Hepatocyte (in vitro differentiated cells): ENCODE measurements around the gene JAML. TPM values are rescaled to one million over a fixed set of nuclear protein-coding genes. Genes with fewer than 3 reads are reported as not detected.

ENCODE experiments used
- DNase-seq: peaks from one replicate; pipeline ENCODE4 v3.0.0-alpha.2; 2016; ENCODE audit warnings: low spot score
- H2AFZ ChIP-seq: fragments of 200-600 bp; sonication (generic); 2 replicates; pipeline ENCODE4 v1.6.0; 2016; ENCODE audit warnings: antibody characterized with exemption, mild to moderate bottlenecking
- H3K27ac ChIP-seq: fragments of 200-600 bp; sonication (generic); 2 replicates; pipeline ENCODE4 v1.5.1; 2016; ENCODE audit warnings: mild to moderate bottlenecking
- H3K27me3 ChIP-seq: fragments of 200-600 bp; sonication (generic); 2 replicates; pipeline ENCODE4 v1.6.1; 2016
- H3K36me3 ChIP-seq: fragments of 200-600 bp; sonication (generic); replicated peaks from 2 replicates; pipeline ENCODE4 v1.5.1; 2016; ENCODE audit warnings: low read depth; ENCODE audit not compliant: insufficient read depth
- H3K4me1 ChIP-seq: fragments of 200-600 bp; sonication (generic); 2 replicates; pipeline ENCODE4 v1.5.1; 2016; ENCODE audit warnings: mild to moderate bottlenecking, moderate library complexity; ENCODE audit not compliant: insufficient read depth
- H3K4me2 ChIP-seq: fragments of 200-600 bp; sonication (generic); 2 replicates; pipeline ENCODE4 v1.6.0; 2016
- H3K4me3 ChIP-seq: fragments of 200-600 bp; sonication (generic); 2 replicates; pipeline ENCODE4 v1.5.1; 2016; ENCODE audit warnings: mild to moderate bottlenecking
- H3K79me2 ChIP-seq: fragments of 200-600 bp; sonication (generic); 2 replicates; pipeline ENCODE4 v1.6.0; 2017; ENCODE audit warnings: mild to moderate bottlenecking
- H3K9me2 ChIP-seq: fragments of 200-600 bp; sonication (generic); replicated peaks from 2 replicates; pipeline ENCODE4 v1.6.0; 2017; ENCODE audit warnings: mild to moderate bottlenecking; ENCODE audit not compliant: insufficient read depth
- H3K9me3 ChIP-seq: fragments of 200-600 bp; sonication (generic); 2 replicates; pipeline ENCODE4 v1.5.1; 2016; ENCODE audit warnings: low read depth, mild to moderate bottlenecking
- H4K20me1 ChIP-seq: fragments of 200-600 bp; sonication (generic); 2 replicates; pipeline ENCODE4 v1.6.0; 2016; ENCODE audit warnings: mild to moderate bottlenecking; ENCODE audit not compliant: insufficient read depth, poor library complexity, severe bottlenecking
- CTCF ChIP-seq: fragments of 200-600 bp; sonication (generic); IDR thresholded peaks from 2 replicates; pipeline ENCODE4 v1.5.1; 2016; ENCODE audit warnings: antibody characterized with exemption, mild to moderate bottlenecking; ENCODE audit not compliant: poor library complexity
- EZH2 ChIP-seq: fragments of 200-600 bp; sonication (generic); IDR thresholded peaks from 2 replicates; pipeline ENCODE4 v1.6.1; 2016; ENCODE audit warnings: antibody characterized with exemption, mild to moderate bottlenecking, borderline replicate concordance
- EZH2phosphoT487 ChIP-seq: fragments of 200-600 bp; sonication (generic); IDR thresholded peaks from one replicate; pipeline ENCODE4 v1.6.1; 2018; ENCODE audit warnings: antibody characterized with exemption, mild to moderate bottlenecking, low read depth, moderate library complexity; ENCODE audit not compliant: unreplicated experiment, severe bottlenecking
- WGBS: methylation state at CpG from one replicate; pipeline ENCODE4 v1.1.6; 2016; ENCODE audit warnings: low lambda C conversion rate; ENCODE audit errors: missing lambda C conversion rate; 5-methylcytosine and 5-hydroxymethylcytosine counted together
- polyA plus RNA-seq: library from polyadenylated mRNA; unstranded; fragments of >200 nt; fragmentation: Nextera tagmentation; extraction: Ambion mirVana; gene quantifications from 2 replicates; pipeline ENCODE4 v1.2.1, GENCODE V29; 2016
- total RNA-seq: library from RNA; depleted of rRNA; stranded (reverse); fragments of >200 nt; gene quantifications from 2 replicates; pipeline ENCODE4 v1.2.3, GENCODE V29; 2014

Gene JAML
- total and polyA plus RNA-seq, 2 experiments from 2014 or later = 5.3 to 5.9 TPM

GRCh38 chr11:118226781-118227180, 2.0 kb upstream of the JAML start:
- no peaks in the 10 kb centered on the region for H3K79me2 ChIP-seq
- WGBS = 86% methylated on average over 2 of the region's 2 CpGs
- H3K9me3 ChIP-seq = no peaks in the 10 kb centered on the region
- DNase-seq = no peak
- H2AFZ ChIP-seq = no peak overlapping the region
- no peak overlapping the region for H3K27ac ChIP-seq
- no peaks in the 10 kb centered on the region for H3K4me1 ChIP-seq
- H3K36me3 ChIP-seq = no peaks in the 10 kb centered on the region
- H3K9me2 ChIP-seq = no peaks in the 10 kb centered on the region
- TF ChIP-seq EZH2 (no peak), CTCF (no peak), EZH2phosphoT487 (no peak)
- H3K4me2 ChIP-seq = no peak overlapping the region
- H3K27me3 ChIP-seq = no peaks in the 10 kb centered on the region
- H3K4me3 ChIP-seq = no peak overlapping the region
- no peaks in the 10 kb centered on the region for H4K20me1 ChIP-seq

GRCh38 chr11:118226296-118226695, 1.5 kb upstream of the JAML start:
- H3K4me1 ChIP-seq = no peaks in the 10 kb centered on the region
- TF ChIP-seq CTCF = no peak
- TF ChIP-seq EZH2 = no peak
- no peak for TF ChIP-seq EZH2phosphoT487
- H3K36me3 ChIP-seq = no peaks in the 10 kb centered on the region
- H3K9me3 ChIP-seq = no peaks in the 10 kb centered on the region
- H3K27me3 ChIP-seq = no peaks in the 10 kb centered on the region
- H2AFZ ChIP-seq = no peak overlapping the region
- no peak overlapping the region for H3K27ac ChIP-seq
- no peaks in the 10 kb centered on the region for H3K79me2 ChIP-seq
- H4K20me1 ChIP-seq = no peaks in the 10 kb centered on the region
- H3K4me2 ChIP-seq = no peak overlapping the region
- no peak overlapping the region for H3K4me3 ChIP-seq
- no peak for DNase-seq
- 89% methylated on average over 7 of the region's 7 CpGs for WGBS
- no peaks in the 10 kb centered on the region for H3K9me2 ChIP-seq

GRCh38 chr11:118223992-118224391, 819 bp downstream of the JAML start:
- no peaks in the 10 kb centered on the region for H3K9me2 ChIP-seq
- WGBS = 87% methylated on average over 6 of the region's 6 CpGs
- H2AFZ ChIP-seq = no peak overlapping the region
- no peaks in the 10 kb centered on the region for H3K9me3 ChIP-seq
- no peak overlapping the region for H3K4me2 ChIP-seq
- H3K36me3 ChIP-seq = no peaks in the 10 kb centered on the region
- H3K27ac ChIP-seq = no peak overlapping the region
- TF ChIP-seq CTCF = no peak
- no peak for TF ChIP-seq EZH2phosphoT487
- TF ChIP-seq EZH2 = no peak
- H3K27me3 ChIP-seq = no peaks in the 10 kb centered on the region
- H3K4me3 ChIP-seq = no peak overlapping the region
- H4K20me1 ChIP-seq = no peaks in the 10 kb centered on the region
- no peaks in the 10 kb centered on the region for H3K4me1 ChIP-seq
- no peak for DNase-seq
- no peaks in the 10 kb centered on the region for H3K79me2 ChIP-seq

GRCh38 chr11:118223570-118223969, 1.2 kb downstream of the JAML start:
- 97% methylated on average over 2 of the region's 2 CpGs for WGBS
- H3K27ac ChIP-seq = no peak overlapping the region
- no peaks in the 10 kb centered on the region for H3K4me1 ChIP-seq
- no peak overlapping the region for H3K4me2 ChIP-seq
- no peak overlapping the region for H2AFZ ChIP-seq
- H3K79me2 ChIP-seq = no peaks in the 10 kb centered on the region
- H3K4me3 ChIP-seq = no peak overlapping the region
- H3K27me3 ChIP-seq = no peaks in the 10 kb centered on the region
- H3K36me3 ChIP-seq = no peaks in the 10 kb centered on the region
- no peak for DNase-seq
- H3K9me2 ChIP-seq = no peaks in the 10 kb centered on the region
- no peaks in the 10 kb centered on the region for H3K9me3 ChIP-seq
- no peak for TF ChIP-seq CTCF
- TF ChIP-seq EZH2 = no peak
- no peaks in the 10 kb centered on the region for H4K20me1 ChIP-seq
